ENCODE results near the gene CDH16.

CDH16 gene

DNA sequence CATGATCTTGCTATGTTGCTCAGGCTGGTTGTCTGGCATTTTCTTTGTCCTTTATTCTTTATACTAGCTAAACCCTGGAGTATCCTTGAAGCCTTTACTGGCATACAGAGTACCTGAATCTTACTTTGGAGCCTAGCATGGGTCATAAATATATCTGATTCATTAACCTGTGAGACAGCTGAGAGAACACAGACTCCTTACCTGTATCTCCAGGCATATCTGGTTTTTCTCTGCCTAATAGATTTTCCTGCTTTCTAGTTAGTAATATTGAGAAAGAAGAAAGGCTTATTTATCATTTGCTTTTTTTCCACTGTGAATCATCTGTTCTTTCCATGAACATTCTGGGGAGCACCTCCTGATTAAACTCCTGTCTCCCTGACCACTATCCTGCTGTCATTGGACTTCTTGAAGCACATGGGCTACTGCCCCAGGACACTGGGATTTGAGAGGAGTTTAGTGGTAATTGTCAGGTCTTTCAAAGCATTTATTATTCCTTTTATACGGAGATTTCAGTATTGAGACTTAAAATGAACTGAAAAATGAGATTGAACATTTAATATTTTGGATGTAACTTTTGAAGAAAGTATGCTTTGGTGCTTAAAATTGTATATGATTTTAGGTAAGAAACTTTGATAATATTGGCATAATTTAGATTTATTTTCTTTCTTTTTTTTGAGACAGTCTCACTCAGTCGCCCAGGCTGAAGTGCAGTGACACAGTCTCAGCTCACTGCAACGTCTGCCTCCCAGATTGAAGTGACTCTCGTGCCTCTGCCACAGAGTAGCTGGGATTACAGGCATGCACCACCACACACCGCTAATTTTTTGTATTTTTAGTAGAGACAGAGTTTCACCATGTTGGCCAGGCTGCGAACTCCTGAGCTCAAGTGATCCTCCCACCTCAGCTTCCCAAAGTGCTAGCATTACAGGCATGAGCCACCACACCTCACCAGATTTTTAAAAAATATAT, 29.8 kb downstream of the CDH16 start:
- H3K9ac ChIP-seq (ENCODE audit: low read length) = no peak overlapping the region
- no peaks in the 10 kb centered on the region for H3K9me3 ChIP-seq (ENCODE audit: low read length)
- peaks cover 22% of the 10 kb centered on the region for H3K36me3 ChIP-seq (ENCODE audit: insufficient read depth, low read length)
- H3K27me3 ChIP-seq (ENCODE audit: control insufficient read depth in 1 of 2, insufficient read depth in 2 of 2, low read length in 2 of 2) = no peaks in the 10 kb centered on the region
- no peak overlapping the region for H3K4me3 ChIP-seq (ENCODE audit: low read depth in 1 of 2, low read length in 2 of 2)
- H3K27ac ChIP-seq (ENCODE audit: low read depth, low read length) = no peak overlapping the region
- no peaks in the 10 kb centered on the region for H3K4me1 ChIP-seq (ENCODE audit: insufficient read depth, low read length)

DNA sequence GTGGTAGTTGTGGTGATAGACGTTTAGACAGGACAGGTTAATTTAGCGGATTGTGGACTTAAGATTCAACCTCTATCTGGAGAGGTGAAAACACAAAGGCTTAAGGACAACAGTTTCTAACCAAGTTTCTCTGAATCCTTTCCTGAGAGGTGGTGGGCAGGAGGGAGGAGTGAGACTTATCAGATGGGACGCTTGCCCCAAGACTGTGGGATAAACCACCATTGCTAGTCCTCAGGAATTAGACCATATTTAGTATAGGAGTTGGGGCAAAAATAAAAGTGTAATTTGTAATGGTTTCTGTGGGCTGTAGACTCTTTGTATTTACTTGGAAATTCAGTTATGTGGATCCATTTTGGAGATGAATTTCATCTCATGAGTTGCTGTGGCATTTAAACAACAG, 31.8 kb downstream of the CDH16 start:
- no peaks in the 10 kb centered on the region for H3K4me1 ChIP-seq (ENCODE audit: insufficient read depth, low read length)
- peaks cover 22% of the 10 kb centered on the region for H3K36me3 ChIP-seq (ENCODE audit: insufficient read depth, low read length)
- H3K4me3 ChIP-seq (ENCODE audit: low read depth in 1 of 2, low read length in 2 of 2) = no peak overlapping the region
- no peaks in the 10 kb centered on the region for H3K9me3 ChIP-seq (ENCODE audit: low read length)
- no peak overlapping the region for H3K27ac ChIP-seq (ENCODE audit: low read depth, low read length)
- H3K27me3 ChIP-seq (ENCODE audit: control insufficient read depth in 1 of 2, insufficient read depth in 2 of 2, low read length in 2 of 2) = no peaks in the 10 kb centered on the region
- no peak overlapping the region for H3K9ac ChIP-seq (ENCODE audit: low read length)

DNA sequence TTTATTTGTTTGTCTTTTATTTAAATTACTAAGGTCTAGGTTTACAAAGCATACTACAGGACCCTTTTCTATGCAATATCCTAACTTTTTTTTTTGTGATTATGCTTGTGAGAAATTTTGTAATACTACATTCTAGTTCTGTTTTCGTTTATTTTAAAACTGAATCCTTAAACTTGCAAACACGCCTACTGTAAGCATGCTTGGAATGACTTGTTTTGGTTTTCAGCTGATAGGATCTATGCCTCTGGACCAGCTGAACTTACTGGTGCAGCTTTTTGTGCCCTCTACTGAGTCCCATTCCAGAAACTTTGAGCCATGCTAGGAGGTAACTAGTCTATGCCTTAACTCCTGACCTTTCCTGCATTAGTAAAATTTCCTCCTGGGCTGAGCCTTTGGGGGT, 32.4 kb downstream of the CDH16 start:
- no peaks in the 10 kb centered on the region for H3K9me3 ChIP-seq (ENCODE audit: low read length)
- H3K27ac ChIP-seq (ENCODE audit: low read depth, low read length) = no peak overlapping the region
- H3K4me1 ChIP-seq (ENCODE audit: insufficient read depth, low read length) = peaks cover 3% of the 10 kb centered on the region
- no peaks in the 10 kb centered on the region for H3K27me3 ChIP-seq (ENCODE audit: control insufficient read depth in 1 of 2, insufficient read depth in 2 of 2, low read length in 2 of 2)
- no peak overlapping the region for H3K4me3 ChIP-seq (ENCODE audit: low read depth in 1 of 2, low read length in 2 of 2)
- H3K9ac ChIP-seq (ENCODE audit: low read length) = no peak overlapping the region
- H3K36me3 ChIP-seq (ENCODE audit: insufficient read depth, low read length) = peaks cover 22% of the 10 kb centered on the region

DNA sequence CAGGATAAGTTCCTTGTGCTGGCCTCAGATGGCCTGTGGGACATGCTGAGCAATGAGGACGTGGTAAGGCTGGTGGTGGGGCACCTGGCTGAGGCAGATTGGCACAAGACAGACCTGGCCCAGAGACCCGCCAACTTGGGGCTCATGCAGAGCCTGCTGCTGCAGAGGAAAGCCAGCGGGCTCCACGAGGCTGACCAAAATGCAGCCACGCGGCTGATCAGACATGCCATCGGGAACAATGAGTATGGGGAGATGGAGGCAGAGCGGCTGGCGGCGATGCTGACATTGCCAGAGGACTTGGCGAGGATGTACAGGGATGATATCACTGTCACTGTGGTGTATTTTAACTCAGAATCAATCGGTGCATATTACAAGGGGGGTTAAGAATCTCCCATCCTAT, 33.2 kb downstream of the CDH16 start:
- peaks cover 22% of the 10 kb centered on the region for H3K36me3 ChIP-seq (ENCODE audit: insufficient read depth, low read length)
- H3K9ac ChIP-seq (ENCODE audit: low read length) = no peak overlapping the region
- H3K4me1 ChIP-seq (ENCODE audit: insufficient read depth, low read length) = peaks cover 3% of the 10 kb centered on the region
- no peak overlapping the region for H3K27ac ChIP-seq (ENCODE audit: low read depth, low read length)
- H3K9me3 ChIP-seq (ENCODE audit: low read length) = no peaks in the 10 kb centered on the region
- H3K4me3 ChIP-seq (ENCODE audit: low read depth in 1 of 2, low read length in 2 of 2) = no peak overlapping the region
- H3K27me3 ChIP-seq (ENCODE audit: control insufficient read depth in 1 of 2, insufficient read depth in 2 of 2, low read length in 2 of 2) = no peaks in the 10 kb centered on the region

- H3K4me3 ChIP-seq (ENCODE audit: low read depth in 1 of 2, low read length in 2 of 2) = no peak overlapping the region
- no peak overlapping the region for H3K27ac ChIP-seq (ENCODE audit: low read depth, low read length)
- peaks cover 3% of the 10 kb centered on the region for H3K4me1 ChIP-seq (ENCODE audit: insufficient read depth, low read length)
- no peaks in the 10 kb centered on the region for H3K9me3 ChIP-seq (ENCODE audit: low read length)
- no peak overlapping the region for H3K9ac ChIP-seq (ENCODE audit: low read length)
- peaks cover 22% of the 10 kb centered on the region for H3K36me3 ChIP-seq (ENCODE audit: insufficient read depth, low read length)
- no peaks in the 10 kb centered on the region for H3K27me3 ChIP-seq (ENCODE audit: control insufficient read depth in 1 of 2, insufficient read depth in 2 of 2, low read length in 2 of 2)
Observed at GRCh38 chr16:66882702-66883101, 36.0 kb downstream of the CDH16 start.

- Histone ChIP-seq H3K27me3 (ENCODE audit: control insufficient read depth in 1 of 2, insufficient read depth in 2 of 2, low read length in 2 of 2) (no peaks in the 10 kb centered on the region), H3K36me3 (ENCODE audit: insufficient read depth, low read length) (peaks cover 22% of the 10 kb centered on the region), H3K4me3 (ENCODE audit: low read depth in 1 of 2, low read length in 2 of 2) (no peak overlapping the region), H3K9ac (ENCODE audit: low read length) (no peak overlapping the region), H3K9me3 (ENCODE audit: low read length) (no peaks in the 10 kb centered on the region), H3K4me1 (ENCODE audit: insufficient read depth, low read length) (peaks cover 3% of the 10 kb centered on the region), H3K27ac (ENCODE audit: low read depth, low read length) (no peak overlapping the region)
Observed at GRCh38 chr16:66881964-66882508, 36.6 kb downstream of the CDH16 start.

- no peak overlapping the region for H3K27ac ChIP-seq (ENCODE audit: low read depth, low read length)
- H3K9me3 ChIP-seq (ENCODE audit: low read length) = no peaks in the 10 kb centered on the region
- no peaks in the 10 kb centered on the region for H3K27me3 ChIP-seq (ENCODE audit: control insufficient read depth in 1 of 2, insufficient read depth in 2 of 2, low read length in 2 of 2)
- H3K4me1 ChIP-seq (ENCODE audit: insufficient read depth, low read length) = peaks cover 3% of the 10 kb centered on the region
- H3K36me3 ChIP-seq (ENCODE audit: insufficient read depth, low read length) = peaks cover 19% of the 10 kb centered on the region
- H3K4me3 ChIP-seq (ENCODE audit: low read depth in 1 of 2, low read length in 2 of 2) = no peak overlapping the region
- no peak overlapping the region for H3K9ac ChIP-seq (ENCODE audit: low read length)
Observed at GRCh38 chr16:66881560-66881959, 37.1 kb downstream of the CDH16 start.

DNA sequence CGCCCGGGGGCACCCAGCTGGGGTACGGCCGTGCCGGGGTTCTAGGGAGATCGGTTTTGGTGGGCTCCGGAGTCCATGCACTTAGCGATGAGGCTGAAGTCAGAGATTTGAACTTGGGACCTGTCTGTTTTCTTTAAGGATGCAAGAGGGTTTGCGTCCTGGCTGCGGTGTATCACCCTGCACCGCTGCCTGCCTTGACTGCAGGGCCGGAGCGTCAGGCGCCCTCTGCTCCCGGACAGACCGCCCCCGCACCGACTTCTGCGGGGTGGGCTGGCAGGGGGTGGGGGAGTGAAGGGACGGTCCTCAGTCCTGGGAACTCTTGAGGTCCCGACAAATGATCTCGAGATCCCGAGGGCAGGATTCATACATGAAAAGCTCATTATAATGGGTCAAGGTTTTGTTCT, 37.7 kb downstream of the CDH16 start:
- no peaks in the 10 kb centered on the region for H3K27me3 ChIP-seq (ENCODE audit: control insufficient read depth in 1 of 2, insufficient read depth in 2 of 2, low read length in 2 of 2)
- H3K4me1 ChIP-seq (ENCODE audit: insufficient read depth, low read length) = peaks cover 3% of the 10 kb centered on the region
- H3K4me3 ChIP-seq (ENCODE audit: low read depth in 1 of 2, low read length in 2 of 2) = peak overlapping the region; percentile 78 to 93
- H3K9ac ChIP-seq (ENCODE audit: low read length) = peak overlapping the region; percentile 44
- peaks cover 15% of the 10 kb centered on the region for H3K36me3 ChIP-seq (ENCODE audit: insufficient read depth, low read length)
- H3K27ac ChIP-seq (ENCODE audit: low read depth, low read length) = peak overlapping the region; percentile 63
- H3K9me3 ChIP-seq (ENCODE audit: low read length) = no peaks in the 10 kb centered on the region

- peak within 1 kb of the TSS; percentile 44 for H3K9ac ChIP-seq (ENCODE audit: low read length)
- H3K9me3 ChIP-seq (ENCODE audit: low read length) = no peaks in the 10 kb centered on the region
- H3K36me3 ChIP-seq (ENCODE audit: insufficient read depth, low read length) = peaks cover 13% of the 10 kb centered on the region
- H3K4me3 ChIP-seq (ENCODE audit: low read depth in 1 of 2, low read length in 2 of 2) = peak within 1 kb of the TSS; percentile 78 to 93
- no peaks in the 10 kb centered on the region for H3K27me3 ChIP-seq (ENCODE audit: control insufficient read depth in 1 of 2, insufficient read depth in 2 of 2, low read length in 2 of 2)
- peaks cover 3% of the 10 kb centered on the region for H3K4me1 ChIP-seq (ENCODE audit: insufficient read depth, low read length)
- H3K27ac ChIP-seq (ENCODE audit: low read depth, low read length) = peak within 1 kb of the TSS; percentile 63
Observed at GRCh38 chr16:66880288-66881013, 38.2 kb downstream of the CDH16 start, which contains the start of gene PDP2. Gene PDP2, plus strand, starts transcription at chr16:66880515. Its CDS starts 3,770 bp downstream, at chr16:66884285.

DNA sequence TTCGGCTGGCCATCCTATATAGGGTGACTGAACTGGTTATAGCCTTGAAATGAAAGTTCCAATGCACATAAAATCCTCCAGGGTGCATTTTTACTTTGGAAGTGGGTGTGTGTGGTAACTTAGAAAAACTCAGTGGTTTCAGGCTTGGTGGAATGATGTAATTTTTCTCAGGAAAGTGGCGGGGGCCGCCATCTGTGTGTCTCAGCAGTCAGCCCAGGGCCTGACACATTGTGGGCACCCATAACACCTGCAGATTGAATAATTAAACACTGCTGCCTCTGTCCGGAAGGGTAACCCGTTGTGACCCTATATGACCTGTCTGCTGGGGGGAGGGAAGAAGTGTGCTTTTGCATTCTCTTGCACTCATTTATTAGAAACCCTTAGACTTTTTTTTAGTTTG, 40.6 kb downstream of the CDH16 start:
- peaks cover 3% of the 10 kb centered on the region for H3K4me1 ChIP-seq (ENCODE audit: insufficient read depth, low read length)
- no peak overlapping the region for H3K9ac ChIP-seq (ENCODE audit: low read length)
- H3K36me3 ChIP-seq (ENCODE audit: insufficient read depth, low read length) = no peaks in the 10 kb centered on the region
- H3K27ac ChIP-seq (ENCODE audit: low read depth, low read length) = no peak overlapping the region
- no peak overlapping the region for H3K4me3 ChIP-seq (ENCODE audit: low read depth in 1 of 2, low read length in 2 of 2)
- no peaks in the 10 kb centered on the region for H3K9me3 ChIP-seq (ENCODE audit: low read length)
- H3K27me3 ChIP-seq (ENCODE audit: control insufficient read depth in 1 of 2, insufficient read depth in 2 of 2, low read length in 2 of 2) = no peaks in the 10 kb centered on the region

GRCh38 chr16:66874079-66874775, 44.5 kb downstream of the CDH16 start:
- H3K4me1 ChIP-seq (ENCODE audit: insufficient read depth, low read length) = peaks cover 3% of the 10 kb centered on the region
- no peaks in the 10 kb centered on the region for H3K9me3 ChIP-seq (ENCODE audit: low read length)
- H3K27me3 ChIP-seq (ENCODE audit: control insufficient read depth in 1 of 2, insufficient read depth in 2 of 2, low read length in 2 of 2) = no peaks in the 10 kb centered on the region
- no peak overlapping the region for H3K27ac ChIP-seq (ENCODE audit: low read depth, low read length)
- H3K4me3 ChIP-seq (ENCODE audit: low read depth in 1 of 2, low read length in 2 of 2) = no peak overlapping the region
- no peaks in the 10 kb centered on the region for H3K36me3 ChIP-seq (ENCODE audit: insufficient read depth, low read length)
- H3K9ac ChIP-seq (ENCODE audit: low read length) = no peak overlapping the region
